RWPE1 (cell line): Measurements from ENCODE around the gene WHRN.

Experiments used
- CTCF ChIA-PET: fragments of 350-600 bp; sonication (Branson Sonifier 250); formaldehyde crosslinking; extraction: SDS; loops from one replicate; lab custom pipeline; 2021; lab: Yijun Ruan, JAX
- POLR2A ChIA-PET: fragments of 400-600 bp; formaldehyde crosslinking; extraction: SDS; loops from one replicate; lab custom pipeline; 2020; ENCODE audit warnings: antibody characterized with exemption; ENCODE audit not compliant: low non-redundant PET; lab: Yijun Ruan, JAX
- DNase-seq: peaks from one replicate; pipeline ENCODE4 v3.0.0; 2012; ENCODE audit warnings: low spot score
- H3K27ac ChIP-seq: fragments of 450-650 bp; 2 replicates; pipeline ENCODE4 v1.5.1; 2017
- TF ChIP-seq, protein P1 (sequence below): fragments of 450-650 bp; conservative IDR thresholded peaks from 2 replicates; pipeline ENCODE4 v1.5.1; 2017; ENCODE audit warnings: low read depth, mild to moderate bottlenecking

The WHRN gene

DNA sequence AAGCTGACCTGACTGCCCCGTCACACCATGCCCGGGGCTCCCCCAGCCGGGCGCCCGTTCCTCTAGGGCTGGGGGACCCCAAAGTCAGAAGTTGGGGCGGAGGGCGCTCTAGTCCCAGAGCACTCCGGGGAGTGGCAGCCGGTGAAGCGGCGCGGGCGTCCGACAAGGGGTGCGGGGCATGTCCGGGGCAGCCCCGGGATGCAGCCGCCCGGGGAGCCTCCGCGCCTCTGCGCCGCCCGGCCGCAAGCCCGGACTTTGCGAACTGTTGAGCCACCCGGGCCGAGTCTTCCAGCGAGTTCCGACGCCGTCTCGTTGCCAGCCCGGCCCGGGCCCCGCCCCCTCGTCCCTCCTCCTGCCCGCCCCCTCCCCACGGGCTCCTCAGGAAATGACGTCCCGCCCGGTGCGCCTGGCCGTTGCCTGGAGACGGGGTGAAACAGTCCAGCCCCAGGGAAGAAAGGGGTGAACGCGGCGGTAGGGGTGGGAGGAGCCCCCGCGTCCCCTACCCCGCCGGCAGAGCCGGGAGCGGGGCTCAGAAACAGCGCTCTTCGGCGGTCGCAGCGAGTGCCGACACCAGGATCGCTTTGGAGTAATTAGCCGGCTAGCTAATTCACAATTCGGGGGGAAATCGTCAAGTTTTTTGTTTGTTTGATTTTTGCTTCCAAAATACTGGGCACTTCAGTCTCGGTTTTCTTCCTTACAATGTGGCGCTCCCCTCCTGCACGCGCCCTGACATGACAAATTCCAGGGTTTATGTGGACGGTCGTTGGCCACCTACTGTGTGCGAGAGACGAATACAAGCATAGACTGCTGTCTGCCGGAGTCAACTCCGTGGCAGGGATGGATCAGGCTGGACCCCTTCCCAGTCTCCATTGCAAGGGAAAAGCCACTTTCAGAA, at the start of gene WHRN:
Gene WHRN, minus strand, starts transcription at position 287 of the 895 bp plus-strand sequence. CDS start 672 bp downstream, outside the sequence.
- peak within 1 kb of the TSS; percentile 72 for H3K27ac ChIP-seq
- DNase-seq, result peak; percentile 100
- TF ChIP-seq, protein P1, sequence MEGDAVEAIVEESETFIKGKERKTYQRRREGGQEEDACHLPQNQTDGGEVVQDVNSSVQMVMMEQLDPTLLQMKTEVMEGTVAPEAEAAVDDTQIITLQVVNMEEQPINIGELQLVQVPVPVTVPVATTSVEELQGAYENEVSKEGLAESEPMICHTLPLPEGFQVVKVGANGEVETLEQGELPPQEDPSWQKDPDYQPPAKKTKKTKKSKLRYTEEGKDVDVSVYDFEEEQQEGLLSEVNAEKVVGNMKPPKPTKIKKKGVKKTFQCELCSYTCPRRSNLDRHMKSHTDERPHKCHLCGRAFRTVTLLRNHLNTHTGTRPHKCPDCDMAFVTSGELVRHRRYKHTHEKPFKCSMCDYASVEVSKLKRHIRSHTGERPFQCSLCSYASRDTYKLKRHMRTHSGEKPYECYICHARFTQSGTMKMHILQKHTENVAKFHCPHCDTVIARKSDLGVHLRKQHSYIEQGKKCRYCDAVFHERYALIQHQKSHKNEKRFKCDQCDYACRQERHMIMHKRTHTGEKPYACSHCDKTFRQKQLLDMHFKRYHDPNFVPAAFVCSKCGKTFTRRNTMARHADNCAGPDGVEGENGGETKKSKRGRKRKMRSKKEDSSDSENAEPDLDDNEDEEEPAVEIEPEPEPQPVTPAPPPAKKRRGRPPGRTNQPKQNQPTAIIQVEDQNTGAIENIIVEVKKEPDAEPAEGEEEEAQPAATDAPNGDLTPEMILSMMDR, result no peak
- POLR2A ChIA-PET, result interaction anchor here (0.9 kb wide), 1 partner anchor 113 kb away, joined by 3 read pairs; no protein-coding TSS in a partner anchor
- CTCF ChIA-PET, result interaction anchor here (0.7 to 8.0 kb wide), 6 partner anchors 12 to 148 kb away, joined by 3 to 74 read pairs (median 10); partner anchors contain the start of gene ATP6V1G1

DNA sequence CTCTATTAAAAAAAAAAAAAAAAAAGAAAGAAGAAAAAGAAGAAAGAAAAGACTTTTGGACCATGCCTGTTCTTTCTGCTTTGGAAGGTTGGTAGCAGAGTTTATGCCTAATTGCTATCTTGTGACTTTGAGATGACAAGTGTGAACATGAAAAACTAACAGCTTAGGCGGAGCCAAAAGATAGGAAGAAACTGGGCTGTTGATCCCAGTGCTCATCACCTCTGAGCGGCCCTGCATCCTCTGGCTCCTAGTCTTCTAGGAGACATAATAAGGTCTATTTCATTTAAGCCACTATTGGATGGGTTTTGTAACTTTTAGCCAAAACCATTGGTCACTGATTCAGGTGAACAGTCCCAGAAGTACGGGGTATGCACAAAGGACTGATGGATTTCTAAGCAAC, 47.9 kb upstream of the WHRN start:
- CTCF ChIA-PET, result interaction anchor here (0.7 kb wide), 1 partner anchor 656 kb away, joined by 3 read pairs; no protein-coding TSS in a partner anchor
- peak overlapping the region; percentile 86 for H3K27ac ChIP-seq
- POLR2A ChIA-PET, result no interaction called here
- TF ChIP-seq, protein P1, result no peak
- DNase-seq, result no peak

DNA sequence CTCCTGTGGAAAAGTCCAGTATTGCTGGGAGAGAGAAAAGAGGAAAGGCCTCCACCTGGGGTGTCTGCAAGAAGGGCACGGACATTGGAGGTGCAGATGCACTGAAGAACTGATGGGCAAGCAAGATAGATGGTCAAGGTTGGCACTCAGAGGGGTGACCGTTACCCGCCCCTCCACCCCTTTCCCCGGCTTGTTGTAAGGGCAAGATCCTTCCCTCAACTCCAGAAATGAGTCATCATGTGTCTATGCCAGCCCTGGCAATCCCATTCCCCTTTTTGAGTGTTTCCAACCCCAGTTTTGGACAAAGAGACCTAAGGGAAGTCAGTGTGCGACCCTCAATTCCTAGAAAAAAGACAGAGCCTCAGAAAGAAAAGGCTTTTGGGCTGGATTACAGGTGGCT, 47.4 kb upstream of the WHRN start:
- POLR2A ChIA-PET, result no interaction called here
- H3K27ac ChIP-seq, result peak overlapping the region; percentile 86
- DNase-seq, result peak; percentile 33
- CTCF ChIA-PET, result no interaction called here
- TF ChIP-seq, protein P1, result no peak

DNA sequence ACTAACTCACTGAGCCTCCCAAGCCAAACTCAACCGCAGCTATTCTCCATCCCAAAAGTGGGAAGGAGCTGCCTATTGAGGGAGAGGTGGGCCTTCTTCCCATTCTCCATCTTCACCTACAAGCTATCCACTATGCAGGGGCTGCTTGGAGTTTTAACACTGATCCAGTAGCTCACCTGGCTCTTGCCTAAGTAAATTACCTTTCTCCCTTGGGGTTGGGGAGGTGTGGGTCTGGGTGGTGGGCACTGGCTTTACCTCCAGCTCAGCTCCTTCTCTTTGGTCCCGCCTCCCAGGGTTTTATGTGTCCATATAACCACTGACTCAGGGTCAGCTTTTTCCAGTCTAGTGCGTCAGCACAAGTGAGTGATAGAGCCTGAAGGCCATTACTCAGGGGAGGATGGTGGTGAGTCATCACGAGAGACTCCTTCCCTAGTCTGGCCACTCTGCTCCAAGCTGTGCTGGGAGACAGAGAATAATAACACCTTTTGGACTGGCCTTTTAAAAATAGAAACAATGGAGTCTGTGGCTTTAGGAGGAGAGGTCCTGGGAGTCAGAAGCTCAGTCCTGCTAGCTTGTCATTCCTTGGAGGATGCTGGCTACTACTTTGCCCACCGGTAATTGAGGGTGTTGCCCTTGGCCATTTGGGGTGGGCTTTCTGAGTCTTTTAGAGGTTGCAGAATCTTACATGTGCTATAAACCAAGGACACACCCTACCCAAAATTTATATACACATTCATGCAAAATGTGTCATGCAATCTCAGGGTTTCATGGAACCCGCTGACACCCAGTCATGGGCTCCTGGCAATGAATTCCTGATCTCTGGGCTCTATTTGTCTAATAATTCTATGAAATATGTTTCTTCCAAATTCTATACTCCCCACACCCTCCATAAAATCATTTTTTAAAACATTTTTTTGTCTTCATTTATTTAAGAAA, 46.7 kb upstream of the WHRN start:
- peak overlapping the region; percentile 86 for H3K27ac ChIP-seq
- TF ChIP-seq, protein P1, result no peak
- ChIA-PET CTCF (interaction anchor here (0.7 kb wide), 1 partner anchor 9 kb away, joined by 3 read pairs; no protein-coding TSS in a partner anchor), POLR2A (interaction anchor here (0.7 to 1.3 kb wide), 2 partner anchors 36 to 185 kb away, joined by 4 to 6 read pairs; partner anchors contain the start of gene ATP6V1G1)
- peak; percentile 100 for DNase-seq

DNA sequence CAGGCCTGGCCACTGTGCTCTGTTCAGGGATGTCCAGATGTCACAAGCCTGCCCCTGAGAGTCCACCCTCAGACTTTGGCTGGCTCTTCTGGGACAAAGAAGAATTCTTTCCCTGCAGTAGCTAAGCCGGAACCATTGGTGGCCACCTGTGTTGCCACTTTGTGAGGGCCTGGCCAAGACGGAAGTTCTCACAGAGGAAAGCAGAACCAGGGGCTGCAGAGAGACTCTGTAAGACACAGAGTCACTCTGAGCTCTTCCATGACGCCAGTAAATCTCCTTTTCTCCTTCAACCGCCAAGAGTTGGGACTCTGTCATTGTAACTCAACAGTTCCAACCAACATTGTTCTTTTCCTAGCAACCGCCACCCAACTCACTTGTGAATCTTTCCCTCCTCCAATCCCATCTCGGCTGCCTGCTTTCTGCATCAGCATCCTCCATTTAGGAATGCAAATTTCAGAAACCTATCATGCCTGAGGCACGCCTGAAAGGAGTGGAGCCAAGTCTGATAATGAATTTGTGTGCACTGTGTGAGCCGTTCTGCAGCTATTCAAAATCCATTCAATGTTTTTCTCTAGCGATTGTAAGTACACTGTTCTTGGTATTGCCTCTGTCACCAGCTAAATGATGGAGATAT, 44.5 kb upstream of the WHRN start:
- no peak for DNase-seq
- CTCF ChIA-PET, result interaction anchor here (1.4 kb wide), 1 partner anchor 104 kb away, joined by 5 read pairs; no protein-coding TSS in a partner anchor
- POLR2A ChIA-PET, result no interaction called here
- TF ChIP-seq, protein P1, result no peak
- H3K27ac ChIP-seq, result no peak overlapping the region
